ENCODE measurements around the gene ADAM12. TPM values are rescaled to one million over a fixed set of nuclear protein-coding genes. Genes with fewer than 3 reads are reported as not detected.

The ADAM12 gene
- total and polyA plus RNA-seq, 11 donors = 0.04 to 11.2 (median 0.82) TPM; not detected in 1

GRCh38 chr10:126288547-126289493, 99.5 kb downstream of the ADAM12 start:
- TF ChIP-seq CTCF (IDR thresholded peaks at IDR 0.05) (no peak), POLR2A (IDR thresholded peaks at IDR 0.05) (no peak)
- DNase-seq (no peak), ATAC-seq (peak in 1 of 4 donors; percentile 22)
- peaks cover 0 to 4% (median 0%) of the 10 kb centered on the region in 9 donors for H3K27me3 ChIP-seq
- no peak overlapping the region for H3K4me3 ChIP-seq
- H3K4me1 ChIP-seq = no peaks in the 10 kb centered on the region
- H3K9me3 ChIP-seq = no peaks in the 10 kb centered on the region
- H3K27ac ChIP-seq = no peak overlapping the region
- intact Hi-C loops (cut with DNase I) = no loop called here
- 86 to 91% (median 89%) methylated on average over 10 to 16 of the region's 16 CpGs for WGBS, 4 donors
- no peaks in the 10 kb centered on the region for H3K36me3 ChIP-seq

DNA sequence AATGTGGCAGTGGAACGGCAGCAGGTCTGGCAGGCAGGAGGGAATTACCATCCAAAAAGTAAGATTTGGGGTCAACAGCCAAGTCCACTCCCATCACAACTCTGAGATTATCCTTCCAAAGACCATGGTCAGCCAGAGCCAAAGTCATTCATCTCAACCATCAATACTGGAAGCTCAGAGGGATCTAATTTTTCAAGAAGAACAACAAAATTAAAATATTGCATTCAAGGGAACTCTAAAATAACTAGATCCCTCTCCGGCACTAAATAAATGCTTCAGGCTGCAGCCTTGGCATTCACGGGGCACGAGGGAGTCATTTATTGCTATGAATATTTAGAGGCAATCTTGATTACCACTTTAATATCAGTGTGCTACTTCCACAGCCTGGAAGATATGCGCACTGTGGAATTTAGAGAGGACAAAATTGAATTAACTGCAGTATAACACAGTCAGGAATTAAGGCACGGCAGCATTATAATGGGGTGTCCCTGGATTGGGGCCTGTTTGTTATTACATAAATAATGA, 102.0 kb downstream of the ADAM12 start:
- TF ChIP-seq POLR2A (IDR thresholded peaks at IDR 0.05) (no peak), CTCF (IDR thresholded peaks at IDR 0.05) (no peak)
- DNase-seq (no peak), ATAC-seq (no peak)
- WGBS, 4 donors = 88 to 92% (median 89%) methylated on average over 6 of the region's 6 CpGs
- Histone ChIP-seq H3K4me3 (no peak overlapping the region), H3K36me3 (no peaks in the 10 kb centered on the region), H3K9me3 (no peaks in the 10 kb centered on the region), H3K27ac (no peak overlapping the region), H3K4me1 (no peaks in the 10 kb centered on the region), H3K27me3 (peaks cover 0 to 4% (median 0%) of the 10 kb centered on the region in 9 donors)
- intact Hi-C loops (cut with DNase I) = no loop called here

DNA sequence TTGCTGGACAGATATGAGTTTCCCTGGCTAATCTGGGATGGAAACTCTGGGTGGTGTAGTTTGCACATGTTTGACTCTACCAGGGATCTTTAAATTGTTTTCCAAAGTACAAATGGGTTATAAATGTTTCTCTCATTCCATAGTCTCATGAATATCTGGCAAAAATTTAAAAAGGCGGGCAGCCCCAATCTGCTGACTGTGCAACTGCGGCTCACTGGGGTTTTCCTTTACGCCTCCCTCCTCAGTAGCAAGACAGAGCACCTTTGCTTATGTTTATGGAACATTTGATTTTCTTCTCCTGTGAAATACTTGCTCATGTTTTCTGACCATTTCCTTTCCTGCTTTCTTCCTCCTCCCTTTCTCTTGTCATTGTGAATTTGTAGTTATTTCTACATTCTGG, 105.0 kb downstream of the ADAM12 start:
- Histone ChIP-seq H3K9me3 (no peaks in the 10 kb centered on the region), H3K27me3 (no peaks in the 10 kb centered on the region), H3K36me3 (no peaks in the 10 kb centered on the region), H3K4me3 (no peak overlapping the region), H3K27ac (no peak overlapping the region), H3K4me1 (no peaks in the 10 kb centered on the region)
- no peak for ATAC-seq
- DNase-seq = no peak
- no peak for TF ChIP-seq POLR2A (IDR thresholded peaks at IDR 0.05)
- TF ChIP-seq CTCF (IDR thresholded peaks at IDR 0.05) = no peak
- 93 to 98% (median 94%) methylated on average over 3 of the region's 3 CpGs for WGBS, 4 donors
- intact Hi-C loops (cut with DNase I) = no loop called here

DNA sequence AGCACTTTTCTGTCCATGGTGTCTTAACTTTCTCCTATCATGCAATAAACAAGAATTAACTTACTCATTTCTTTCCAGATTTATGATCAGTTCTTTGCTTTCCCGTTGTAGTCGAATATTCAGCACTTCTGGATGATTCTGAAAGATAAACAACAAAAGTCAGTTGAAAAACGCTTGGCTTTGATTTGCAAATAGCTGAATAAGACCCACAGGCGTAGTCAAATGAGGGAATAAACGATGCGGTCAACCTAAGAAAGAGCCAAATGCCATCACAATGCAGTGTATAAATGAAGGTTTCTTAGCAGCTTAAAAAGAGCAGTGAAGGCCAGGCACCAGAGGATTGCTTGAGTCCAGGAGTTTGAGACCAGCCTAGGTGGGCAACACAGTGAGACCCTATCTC, 109.4 kb downstream of the ADAM12 start:
- no peaks in the 10 kb centered on the region for H3K4me1 ChIP-seq
- H3K27me3 ChIP-seq = no peaks in the 10 kb centered on the region
- ATAC-seq = no peak
- no peak overlapping the region for H3K27ac ChIP-seq
- H3K4me3 ChIP-seq = no peak overlapping the region
- intact Hi-C loops (cut with DNase I) = no loop called here
- no peaks in the 10 kb centered on the region for H3K36me3 ChIP-seq
- 61 to 72% (median 69%) methylated on average over 6 of the region's 6 CpGs for WGBS, 4 donors
- no peak for DNase-seq
- H3K9me3 ChIP-seq = no peaks in the 10 kb centered on the region
- TF ChIP-seq CTCF (IDR thresholded peaks at IDR 0.05) (no peak), POLR2A (IDR thresholded peaks at IDR 0.05) (no peak)
